H1 (cell line): Measurements from ENCODE around the gene SELENOV.

Experiments used
- CEBPB ChIP-seq: IDR thresholded peaks from 2 replicates; pipeline ENCODE4 v1.6.1; 2012; ENCODE audit warnings: low read depth, low read length
- CTCF ChIP-seq, 3 experiments: IDR thresholded peaks; 1 replicate in 2 of 3; 2 replicates in 1 of 3; pipeline versions ENCODE4 v1.5.1 to v1.6.1; 2011; ENCODE audit warnings: low read length in 3 of 3, mild to moderate bottlenecking in 3 of 3, inconsistent platforms in 2 of 3, low read depth in 1 of 3, moderate library complexity in 1 of 3; ENCODE audit not compliant: insufficient read depth in 1 of 3; ENCODE audit errors: control extremely low read depth in 1 of 3
- EP300 ChIP-seq, 2 experiments: IDR thresholded peaks; 1 replicate in 1 of 2; 2 replicates in 1 of 2; pipeline ENCODE4 v1.6.1; 2011 to 2012; ENCODE audit warnings: low read depth in 2 of 2, low read length in 2 of 2, mild to moderate bottlenecking in 2 of 2, borderline replicate concordance in 1 of 2, inconsistent platforms in 1 of 2, moderate library complexity in 1 of 2
- NRF1 ChIP-seq: IDR thresholded peaks from 2 replicates; pipeline ENCODE4 v1.6.1; 2011; ENCODE audit warnings: mild to moderate bottlenecking, low read depth, low read length, improper control_type of control experiment
- RBBP5 ChIP-seq: IDR thresholded peaks from 2 replicates; pipeline ENCODE4 v1.7.1; 2012; ENCODE audit warnings: low read depth, mild to moderate bottlenecking, inconsistent platforms, low read length, moderate library complexity, borderline replicate concordance
- TAF1 ChIP-seq: IDR thresholded peaks from 2 replicates; pipeline ENCODE4 v1.6.1; 2011; ENCODE audit warnings: mild to moderate bottlenecking, low read depth, low read length
- YY1 ChIP-seq: IDR thresholded peaks from 2 replicates; pipeline ENCODE4 v1.6.1; 2011; ENCODE audit warnings: low read depth, mild to moderate bottlenecking, low read length

GRCh38 chr19:39474139-39474620 is 40.8 kb upstream of the SELENOV start:
- TF ChIP-seq CTCF (IDR thresholded peaks at IDR 0.05; ENCODE audit: control extremely low read depth in 1 of 3, insufficient read depth in 1 of 3, low read depth in 1 of 3, low read length in 3 of 3) (peak; percentile 89 to 96 (median 92)), YY1 (no peak), NRF1 (no peak), EP300 (IDR thresholded peaks at IDR 0.05; ENCODE audit: borderline replicate concordance in 1 of 2, low read depth in 2 of 2, low read length in 2 of 2) (no peak), TAF1 (no peak), RBBP5 (no peak), CEBPB (no peak)
